H1 (cell line): Measurements from ENCODE around the gene UBL5. TPM values are rescaled to one million over a fixed set of nuclear protein-coding genes. Genes with fewer than 3 reads are reported as not detected.

Experiments used
- ASH2L ChIP-seq: fragments of 200-600, 300-600 bp; sonication (generic); IDR thresholded peaks from one replicate; pipeline ENCODE4 v1.7.1; 2017; ENCODE audit warnings: low read length
- ATF3 ChIP-seq: IDR thresholded peaks from 2 replicates; pipeline ENCODE4 v1.6.1; 2011; ENCODE audit warnings: low read depth, mild to moderate bottlenecking, low read length; ENCODE audit not compliant: insufficient read depth
- BCL11A ChIP-seq, 2 experiments: IDR thresholded peaks; one replicate each; pipeline ENCODE4 v1.6.1; 2011; ENCODE audit warnings: low read depth in 2 of 2, low read length in 2 of 2, mild to moderate bottlenecking in 2 of 2
- E2F6 ChIP-seq: IDR thresholded peaks from 2 replicates; pipeline ENCODE4 v1.6.1; 2012; ENCODE audit warnings: inconsistent platforms
- EP300 ChIP-seq, 2 experiments: IDR thresholded peaks; 1 replicate in 1 of 2; 2 replicates in 1 of 2; pipeline ENCODE4 v1.6.1; 2011 to 2012; ENCODE audit warnings: low read depth in 2 of 2, low read length in 2 of 2, mild to moderate bottlenecking in 2 of 2, borderline replicate concordance in 1 of 2, inconsistent platforms in 1 of 2, moderate library complexity in 1 of 2
- EZH2 ChIP-seq: fragments of 200-600 bp; sonication (generic); IDR thresholded peaks from 2 replicates; pipeline ENCODE4 v1.7.1; 2012; ENCODE audit warnings: low read depth, mild to moderate bottlenecking, moderate library complexity, low read length, inconsistent platforms; ENCODE audit not compliant: severe bottlenecking
- FOSL1 ChIP-seq: IDR thresholded peaks from 2 replicates; pipeline ENCODE4 v1.6.1; 2011; ENCODE audit warnings: mild to moderate bottlenecking, low read depth, low read length, moderate library complexity; ENCODE audit not compliant: insufficient read depth
- GABPA ChIP-seq: IDR thresholded peaks from 2 replicates; pipeline ENCODE4 v1.6.1; 2011; ENCODE audit warnings: mild to moderate bottlenecking, low read length, moderate library complexity, borderline replicate concordance; ENCODE audit not compliant: insufficient read depth
- GTF2F1 ChIP-seq: IDR thresholded peaks from 2 replicates; pipeline ENCODE4 v1.6.1; 2012; ENCODE audit warnings: low read depth, low read length, improper control_type of control experiment, borderline replicate concordance
- HDAC2 ChIP-seq, 2 experiments: fragments of 300-600 bp in 1 of 2; sonication (generic) in 1 of 2; IDR thresholded peaks; 2 replicates each; pipeline ENCODE4 v1.6.1; 2011 to 2012; ENCODE audit warnings: low read depth in 2 of 2, low read length in 2 of 2, mild to moderate bottlenecking in 2 of 2, moderate library complexity in 2 of 2, borderline replicate concordance in 1 of 2, inconsistent platforms in 1 of 2
- HDAC6 ChIP-seq: IDR thresholded peaks from one replicate; pipeline ENCODE4 v1.7.1; 2012; ENCODE audit warnings: low read depth, mild to moderate bottlenecking, inconsistent platforms, low read length, moderate library complexity
- KDM5A ChIP-seq: fragments of 200-600 bp; IDR thresholded peaks from 2 replicates; pipeline ENCODE4 v1.7.1; 2012; ENCODE audit warnings: mild to moderate bottlenecking, low read length, inconsistent platforms, mixed read lengths
- MAFK ChIP-seq: IDR thresholded peaks from 2 replicates; pipeline ENCODE4 v1.6.1; 2012; ENCODE audit warnings: low read depth, mild to moderate bottlenecking, improper control_type of control experiment, low read length
- PHF8 ChIP-seq: fragments of 200-600 bp; sonication (generic); conservative IDR thresholded peaks from 2 replicates; pipeline ENCODE4 v1.7.1; 2012; ENCODE audit warnings: low read depth, mild to moderate bottlenecking, inconsistent platforms, low read length, moderate library complexity
- POLR2A ChIP-seq, 2 experiments: IDR thresholded peaks; 1 replicate in 1 of 2; 2 replicates in 1 of 2; pipeline ENCODE4 v1.6.1; 2011; ENCODE audit warnings: low read depth in 2 of 2, low read length in 2 of 2, mild to moderate bottlenecking in 2 of 2; ENCODE audit errors: control extremely low read depth in 1 of 2
- POLR2AphosphoS5 ChIP-seq: IDR thresholded peaks from 2 replicates; pipeline ENCODE4 v1.6.1; 2011; ENCODE audit warnings: low read depth, low read length
- POU5F1 ChIP-seq: IDR thresholded peaks from 2 replicates; pipeline ENCODE4 v1.6.1; 2011; ENCODE audit warnings: low read depth, mild to moderate bottlenecking, low read length, moderate library complexity
- RXRA ChIP-seq: IDR thresholded peaks from 2 replicates; pipeline ENCODE4 v1.6.1; 2011; ENCODE audit warnings: low read depth, mild to moderate bottlenecking, low read length, moderate library complexity; ENCODE audit not compliant: insufficient read depth
- SAP30 ChIP-seq: fragments of 300-600 bp; sonication (generic); IDR thresholded peaks from 2 replicates; pipeline ENCODE4 v1.7.1; 2012; ENCODE audit warnings: low read length, moderate library complexity, mild to moderate bottlenecking, inconsistent platforms; ENCODE audit not compliant: insufficient read depth, insufficient replicate concordance
- SRF ChIP-seq: IDR thresholded peaks from 2 replicates; pipeline ENCODE4 v1.6.1; 2011; ENCODE audit warnings: mild to moderate bottlenecking, low read depth, low read length, moderate library complexity
- TBP ChIP-seq: IDR thresholded peaks from 2 replicates; pipeline ENCODE4 v1.6.1; 2011; ENCODE audit warnings: low read depth, low read length, improper control_type of control experiment
- TEAD4 ChIP-seq: IDR thresholded peaks from 2 replicates; pipeline ENCODE4 v1.6.1; 2012; ENCODE audit warnings: low read depth, low read length, inconsistent platforms, mixed read lengths
- polyA plus RNA-seq, 7 experiments: library from polyadenylated mRNA; depleted of rRNA in 3 of 7; stranded (reverse) in 5 of 7; unstranded in 2 of 7; fragments of >200 nt in 5 of 7; fragments of 200-250 nt in 2 of 7; gene quantifications; 1 replicate in 5 of 7; 2 replicates in 1 of 7; 4 replicates in 1 of 7; pipeline versions ENCODE4 v1.2.1 to v1.2.3, GENCODE V29; 2011 to 2013; ENCODE audit warnings: missing spikeins in 2 of 7, mixed read lengths in 2 of 7
- total RNA-seq: library from RNA; stranded (reverse); fragmentation: NEBNext Ultra II Directional; extraction: Animal tissue kit (Norgen Biotek cat#: 25700); gene quantifications from 2 replicates; pipeline ENCODE4 v1.2.1, GENCODE V29; 2021

UBL5 gene
- total and polyA plus RNA-seq, 2 of the 8 experiments (the other 6 are each of a cell fraction or from before 2014, with no cell fraction given) = 416 to 1,209 TPM

GRCh38 chr19:9827289-9828238 lies at the start of gene UBL5 (continued):
- TF ChIP-seq PHF8 = peak; percentile 93
- no peak for TF ChIP-seq EP300 (IDR thresholded peaks at IDR 0.05; ENCODE audit: borderline replicate concordance in 1 of 2, low read depth in 2 of 2, low read length in 2 of 2)
- TF ChIP-seq GTF2F1 = no peak
- peak; percentile 76 for TF ChIP-seq POLR2AphosphoS5
- TF ChIP-seq RXRA = no peak
- TF ChIP-seq SRF = no peak
- TF ChIP-seq POLR2A (IDR thresholded peaks at IDR 0.05; ENCODE audit: control extremely low read depth in 1 of 2, low read depth in 2 of 2, low read length in 2 of 2) = peak; percentile 78 to 87
- TF ChIP-seq TBP = peak; percentile 78
- TF ChIP-seq E2F6 = no peak
- no peak for TF ChIP-seq TEAD4
- peak; percentile 59; the same call in 1 of the 2 replicates for TF ChIP-seq KDM5A
- no peak for TF ChIP-seq HDAC6
- TF ChIP-seq ASH2L = peak; percentile 78
- TF ChIP-seq SAP30 = peak; percentile 95
- TF ChIP-seq MAFK = no peak
- TF ChIP-seq HDAC2 (IDR thresholded peaks at IDR 0.05; ENCODE audit: borderline replicate concordance in 1 of 2, low read depth in 2 of 2, low read length in 2 of 2) = peak; percentile 45 to 93; a peak in 1 of 4 replicates
- no peak for TF ChIP-seq POU5F1
- no peak for TF ChIP-seq ATF3
- TF ChIP-seq EZH2 = no peak
- no peak for TF ChIP-seq BCL11A (IDR thresholded peaks at IDR 0.05; ENCODE audit: low read depth in 2 of 2, low read length in 2 of 2)
- TF ChIP-seq GABPA = peak; percentile 98
- no peak for TF ChIP-seq FOSL1
